ENCODE results near the gene ZAR1.

The ZAR1 gene

DNA sequence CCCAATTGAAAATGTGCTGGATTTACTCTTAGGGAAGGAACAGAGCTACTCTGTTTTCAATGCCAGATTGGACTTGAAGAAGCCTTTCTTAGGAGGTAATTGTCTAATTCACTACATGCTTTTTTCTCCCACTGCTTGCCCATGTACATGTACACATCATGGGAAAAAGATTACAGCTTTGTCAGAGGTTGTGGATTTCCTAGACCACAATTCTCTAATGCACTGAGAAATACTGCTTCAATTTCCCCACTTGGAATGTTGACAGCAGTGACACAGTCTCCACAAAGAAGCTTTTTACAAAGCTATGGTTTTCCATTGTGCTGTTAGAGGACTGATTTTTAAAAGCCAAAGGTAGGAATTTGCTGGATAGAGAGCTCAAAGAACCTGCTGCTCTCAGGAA lies 19.5 kb downstream of the ZAR1 start:
- TF ChIP-seq TAF1 (IDR thresholded peaks at IDR 0.05; ENCODE audit: borderline replicate concordance, insufficient read depth, low read length) (no peak), POLR2AphosphoS5 (IDR thresholded peaks at IDR 0.05; ENCODE audit: low read depth, low read length) (no peak)

DNA sequence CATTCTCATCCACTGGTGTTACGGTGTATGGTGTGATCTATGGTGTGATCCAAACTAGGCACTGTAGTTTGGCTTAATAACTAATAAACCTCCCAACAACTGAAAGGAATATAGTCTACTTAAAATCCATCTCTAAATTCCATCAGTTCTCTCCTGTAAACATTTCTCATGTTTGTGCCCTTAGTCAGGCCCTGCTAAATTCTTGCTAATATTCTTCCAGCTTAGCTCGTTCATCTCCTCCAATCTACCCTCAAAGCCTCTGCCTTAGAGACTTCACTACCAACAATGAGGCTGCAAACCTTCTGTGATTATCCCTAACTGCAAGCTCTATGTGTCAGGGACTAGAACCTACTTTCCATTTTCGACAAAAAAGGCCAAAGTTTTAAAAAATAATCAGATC lies 28.1 kb downstream of the ZAR1 start:
- TF ChIP-seq, protein P1, sequence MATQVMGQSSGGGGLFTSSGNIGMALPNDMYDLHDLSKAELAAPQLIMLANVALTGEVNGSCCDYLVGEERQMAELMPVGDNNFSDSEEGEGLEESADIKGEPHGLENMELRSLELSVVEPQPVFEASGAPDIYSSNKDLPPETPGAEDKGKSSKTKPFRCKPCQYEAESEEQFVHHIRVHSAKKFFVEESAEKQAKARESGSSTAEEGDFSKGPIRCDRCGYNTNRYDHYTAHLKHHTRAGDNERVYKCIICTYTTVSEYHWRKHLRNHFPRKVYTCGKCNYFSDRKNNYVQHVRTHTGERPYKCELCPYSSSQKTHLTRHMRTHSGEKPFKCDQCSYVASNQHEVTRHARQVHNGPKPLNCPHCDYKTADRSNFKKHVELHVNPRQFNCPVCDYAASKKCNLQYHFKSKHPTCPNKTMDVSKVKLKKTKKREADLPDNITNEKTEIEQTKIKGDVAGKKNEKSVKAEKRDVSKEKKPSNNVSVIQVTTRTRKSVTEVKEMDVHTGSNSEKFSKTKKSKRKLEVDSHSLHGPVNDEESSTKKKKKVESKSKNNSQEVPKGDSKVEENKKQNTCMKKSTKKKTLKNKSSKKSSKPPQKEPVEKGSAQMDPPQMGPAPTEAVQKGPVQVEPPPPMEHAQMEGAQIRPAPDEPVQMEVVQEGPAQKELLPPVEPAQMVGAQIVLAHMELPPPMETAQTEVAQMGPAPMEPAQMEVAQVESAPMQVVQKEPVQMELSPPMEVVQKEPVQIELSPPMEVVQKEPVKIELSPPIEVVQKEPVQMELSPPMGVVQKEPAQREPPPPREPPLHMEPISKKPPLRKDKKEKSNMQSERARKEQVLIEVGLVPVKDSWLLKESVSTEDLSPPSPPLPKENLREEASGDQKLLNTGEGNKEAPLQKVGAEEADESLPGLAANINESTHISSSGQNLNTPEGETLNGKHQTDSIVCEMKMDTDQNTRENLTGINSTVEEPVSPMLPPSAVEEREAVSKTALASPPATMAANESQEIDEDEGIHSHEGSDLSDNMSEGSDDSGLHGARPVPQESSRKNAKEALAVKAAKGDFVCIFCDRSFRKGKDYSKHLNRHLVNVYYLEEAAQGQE (IDR thresholded peaks at IDR 0.05; ENCODE audit: insufficient read depth in 1 of 2, low read depth in 2 of 2, low read length in 2 of 2): no peak
- TF ChIP-seq POLR2AphosphoS5 (IDR thresholded peaks at IDR 0.05; ENCODE audit: low read depth, low read length) (no peak), TAF1 (IDR thresholded peaks at IDR 0.05; ENCODE audit: borderline replicate concordance, insufficient read depth, low read length) (no peak), SIN3A (IDR thresholded peaks at IDR 0.05; ENCODE audit: borderline replicate concordance, insufficient read depth, low read length) (no peak), FOXP2 (optimal IDR thresholded peaks at IDR 0.05; ENCODE audit: borderline replicate concordance, extremely low read depth, extremely low read length, insufficient read depth) (no peak)

DNA sequence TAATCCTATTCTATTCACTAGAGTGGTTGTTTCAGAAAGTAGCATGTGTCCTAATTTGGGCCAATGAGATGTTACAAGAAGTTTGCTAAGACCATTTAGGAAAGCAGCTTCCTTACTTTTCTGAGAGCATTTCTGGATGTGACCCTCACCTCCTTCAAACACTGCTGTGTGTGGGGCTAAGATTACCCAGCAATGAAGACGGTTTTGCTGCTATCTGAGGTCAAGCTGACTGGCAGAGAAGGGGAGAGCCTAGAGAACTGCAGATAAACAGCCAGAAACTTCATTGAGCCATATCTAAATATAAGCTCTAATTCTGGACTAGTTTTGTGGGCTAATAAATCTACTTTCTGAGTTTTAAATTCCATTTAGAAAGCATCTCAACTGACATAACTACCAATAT lies 36.4 kb downstream of the ZAR1 start:
- no peak for TF ChIP-seq TAF1 (IDR thresholded peaks at IDR 0.05; ENCODE audit: borderline replicate concordance, insufficient read depth, low read length)

DNA sequence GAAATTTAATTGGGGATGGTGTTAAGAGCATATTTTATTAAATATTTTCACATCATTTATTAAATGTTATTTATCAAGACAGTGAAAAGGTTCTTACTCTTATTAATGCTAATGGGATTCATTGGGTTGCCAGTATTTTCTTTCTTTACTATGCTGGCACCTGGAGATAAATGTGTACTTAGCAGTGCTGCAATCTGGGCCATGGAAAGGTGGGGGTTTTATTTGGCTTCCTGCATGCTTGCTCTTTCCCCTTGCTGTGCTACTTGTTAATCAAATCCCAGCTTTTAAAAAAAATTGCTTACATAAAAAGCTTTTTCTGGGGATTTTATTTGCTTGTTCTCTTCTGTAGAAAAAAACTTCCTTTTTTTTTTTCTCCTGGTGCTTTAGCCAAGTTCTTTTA lies 48.3 kb downstream of the ZAR1 start:
- TF ChIP-seq TAF1 (IDR thresholded peaks at IDR 0.05; ENCODE audit: borderline replicate concordance, insufficient read depth, low read length) (no peak), FOXP2 (optimal IDR thresholded peaks at IDR 0.05; ENCODE audit: borderline replicate concordance, extremely low read depth, extremely low read length, insufficient read depth) (no peak), SIN3A (IDR thresholded peaks at IDR 0.05; ENCODE audit: borderline replicate concordance, insufficient read depth, low read length) (no peak), POLR2AphosphoS5 (IDR thresholded peaks at IDR 0.05; ENCODE audit: low read depth, low read length) (no peak)
- TF ChIP-seq, protein P1 (IDR thresholded peaks at IDR 0.05; ENCODE audit: insufficient read depth in 1 of 2, low read depth in 2 of 2, low read length in 2 of 2): no peak

DNA sequence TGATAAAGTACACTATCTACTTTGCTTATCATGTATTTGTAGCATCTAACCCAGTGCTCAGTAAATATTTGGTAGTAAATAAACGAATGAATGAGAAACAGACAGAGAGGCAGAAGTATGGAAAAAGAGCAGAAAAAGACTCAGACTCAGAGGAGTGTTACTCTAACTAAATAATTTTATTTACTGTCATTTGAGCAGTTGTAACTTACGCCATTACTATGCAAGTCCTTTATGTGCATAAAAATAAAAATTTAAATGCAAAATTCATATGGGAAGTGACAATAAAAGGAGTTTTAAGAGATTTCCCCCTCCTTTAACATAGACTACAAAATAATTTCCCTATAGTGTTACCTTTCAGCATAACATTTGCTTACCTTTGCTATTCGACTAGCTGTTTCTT lies 49.5 kb downstream of the ZAR1 start:
- no peak for TF ChIP-seq TAF1 (IDR thresholded peaks at IDR 0.05; ENCODE audit: borderline replicate concordance, insufficient read depth, low read length)
- TF ChIP-seq, protein P1 (IDR thresholded peaks at IDR 0.05; ENCODE audit: insufficient read depth in 1 of 2, low read depth in 2 of 2, low read length in 2 of 2): no peak
- TF ChIP-seq FOXP2 (optimal IDR thresholded peaks at IDR 0.05; ENCODE audit: borderline replicate concordance, extremely low read depth, extremely low read length, insufficient read depth): no peak
- TF ChIP-seq SIN3A (IDR thresholded peaks at IDR 0.05; ENCODE audit: borderline replicate concordance, insufficient read depth, low read length): no peak
- no peak for TF ChIP-seq POLR2AphosphoS5 (IDR thresholded peaks at IDR 0.05; ENCODE audit: low read depth, low read length)

DNA sequence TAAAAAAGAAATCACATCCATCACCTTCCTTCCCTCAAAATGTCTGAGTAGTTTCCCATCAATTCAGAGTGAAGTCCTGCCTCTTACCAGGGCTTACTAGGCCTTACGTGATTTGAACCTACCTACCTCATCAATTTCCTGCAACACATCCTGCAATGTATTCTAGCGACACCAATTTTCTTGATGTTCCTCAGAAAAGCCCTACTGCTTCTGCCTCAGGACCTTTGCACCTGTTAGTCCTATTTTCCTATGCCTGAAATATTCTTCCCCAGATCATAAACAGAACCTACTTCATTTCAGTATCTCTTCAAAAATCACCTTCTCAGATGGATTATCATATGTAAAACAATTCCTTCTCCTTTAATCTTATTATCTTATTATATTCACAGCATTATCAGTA lies 52.8 kb downstream of the ZAR1 start:
- TF ChIP-seq FOXP2 (optimal IDR thresholded peaks at IDR 0.05; ENCODE audit: borderline replicate concordance, extremely low read depth, extremely low read length, insufficient read depth) (no peak), SIN3A (IDR thresholded peaks at IDR 0.05; ENCODE audit: borderline replicate concordance, insufficient read depth, low read length) (no peak), POLR2AphosphoS5 (IDR thresholded peaks at IDR 0.05; ENCODE audit: low read depth, low read length) (no peak), TAF1 (IDR thresholded peaks at IDR 0.05; ENCODE audit: borderline replicate concordance, insufficient read depth, low read length) (no peak)
- TF ChIP-seq, protein P1 (IDR thresholded peaks at IDR 0.05; ENCODE audit: insufficient read depth in 1 of 2, low read depth in 2 of 2, low read length in 2 of 2): no peak
